AG09309 (cell line): ENCODE measurements around the gene OTUD1.

Experiments used
- DNase-seq: peaks from one replicate; pipeline ENCODE4 v3.0.0-alpha.2; 2010; ENCODE audit warnings: low read depth
- H3K4me3 ChIP-seq: 2 replicates; pipeline ENCODE4 v1.5.1; 2011; ENCODE audit warnings: mild to moderate bottlenecking, low read depth, low read length, moderate library complexity; ENCODE audit not compliant: control insufficient read depth
- CTCF ChIP-seq: IDR thresholded peaks from 2 replicates; pipeline ENCODE4 v1.5.1; 2011; ENCODE audit warnings: mild to moderate bottlenecking, low read depth, low read length, inconsistent platforms; ENCODE audit not compliant: insufficient read depth, control insufficient read depth; ENCODE audit errors: missing control alignments

OTUD1 gene

GRCh38 chr10:23402856-23403255 is 36.0 kb upstream of the OTUD1 start:
- no peak overlapping the region for H3K4me3 ChIP-seq
- no peak for TF ChIP-seq CTCF
- DNase-seq = no peak

DNA sequence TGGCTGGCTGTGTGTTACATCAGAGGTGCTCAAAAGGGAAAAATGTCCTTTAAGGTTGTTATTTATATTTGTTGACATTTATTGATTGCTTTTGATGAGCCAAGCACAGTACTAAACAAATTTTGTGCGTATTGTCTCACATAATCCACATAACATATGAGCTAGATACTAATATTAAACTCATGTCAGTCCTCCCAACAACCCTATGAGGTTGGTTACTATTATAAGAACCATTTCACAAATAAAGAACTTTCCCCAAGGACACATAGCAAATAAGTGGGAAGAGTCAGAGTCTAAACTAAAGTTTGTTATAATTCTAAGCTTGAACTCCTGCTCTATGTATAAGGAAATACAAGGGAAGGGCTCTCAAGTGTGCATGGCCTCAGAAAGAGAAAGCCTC is 35.6 kb upstream of the OTUD1 start:
- no peak for TF ChIP-seq CTCF

GRCh38 chr10:23403719-23404118 is 35.2 kb upstream of the OTUD1 start:
- DNase-seq = no peak
- no peak for TF ChIP-seq CTCF
- H3K4me3 ChIP-seq = no peak overlapping the region

More for the DNA sequence above, 35.6 kb upstream of the OTUD1 start:
- H3K4me3 ChIP-seq = no peak overlapping the region
- DNase-seq = no peak

GRCh38 chr10:23404461-23404980 is 34.4 kb upstream of the OTUD1 start:
- no peak for TF ChIP-seq CTCF
- no peak for DNase-seq
- H3K4me3 ChIP-seq = no peak overlapping the region

- H3K4me3 ChIP-seq = no peak overlapping the region
- DNase-seq = no peak
- no peak for TF ChIP-seq CTCF
These were observed 33.3 kb upstream of the OTUD1 start for GRCh38 chr10:23405540-23405939.

DNA sequence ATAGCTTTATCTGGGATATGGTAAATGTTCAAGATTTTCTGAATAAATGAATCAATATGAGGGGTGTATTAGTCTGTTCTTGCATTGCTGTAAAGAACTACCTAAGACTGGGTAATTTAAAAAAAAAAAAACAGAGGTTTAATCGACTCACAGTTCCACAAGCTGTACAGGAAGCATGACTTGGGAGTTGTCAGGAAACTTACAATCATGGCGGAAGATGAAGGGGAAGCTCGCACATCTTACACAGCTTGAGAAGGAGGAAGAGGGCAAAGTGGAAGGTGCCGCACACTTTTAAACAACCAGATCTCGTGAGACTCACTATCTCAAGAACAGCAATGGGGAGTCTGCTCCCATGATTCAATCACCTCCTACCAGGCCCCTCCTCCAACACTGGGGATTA is 32.5 kb upstream of the OTUD1 start:
- TF ChIP-seq CTCF = no peak
- no peak overlapping the region for H3K4me3 ChIP-seq
- DNase-seq = no peak
